Measurements from ENCODE around the gene OR52N5. TPM values are rescaled to one million over a fixed set of nuclear protein-coding genes. Genes with fewer than 3 reads are reported as not detected.

OR52N5 gene
- total RNA-seq (2014; rRNA removed; shearing (Covaris generic)) = not detected in 2 replicates

DNA sequence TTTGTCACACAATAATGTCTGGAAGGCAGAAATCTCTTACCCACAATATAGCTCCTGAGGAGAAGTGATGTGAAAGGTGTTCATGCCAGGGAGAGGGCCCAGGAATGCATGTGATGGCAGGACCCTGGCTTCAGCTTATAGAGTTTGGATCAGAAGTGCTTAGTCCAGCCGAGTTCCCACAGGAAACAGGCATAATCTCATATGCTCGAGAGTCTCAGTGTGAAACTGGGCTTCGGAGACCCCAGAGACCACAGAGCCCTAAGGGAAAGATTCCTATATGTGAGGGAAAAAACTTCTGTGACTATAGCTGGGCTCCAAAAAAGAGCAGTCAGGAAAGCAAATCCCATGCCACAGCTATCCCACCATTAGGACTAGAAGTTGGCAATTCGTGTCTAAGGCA is at the start of gene OR52N5:
OR52N5 (minus strand) TSS at position 101 of the 400 bp plus-strand sequence. CDS start 4,721 bp downstream, outside the sequence.
- H3K27me3 ChIP-seq (replicated peaks) = no peaks in the 10 kb centered on the region
- H3K36me3 ChIP-seq = no peaks in the 10 kb centered on the region
- no peaks in the 10 kb centered on the region for H3K4me1 ChIP-seq (replicated peaks)
- H3K9me3 ChIP-seq (replicated peaks) = no peaks in the 10 kb centered on the region
- no peak for DNase-seq (ENCODE audit: low read depth in 1 of 2, low spot score in 2 of 2)
- H3K27ac ChIP-seq = no peak within 1 kb of the TSS
- H3K4me3 ChIP-seq = no peak within 1 kb of the TSS

DNA sequence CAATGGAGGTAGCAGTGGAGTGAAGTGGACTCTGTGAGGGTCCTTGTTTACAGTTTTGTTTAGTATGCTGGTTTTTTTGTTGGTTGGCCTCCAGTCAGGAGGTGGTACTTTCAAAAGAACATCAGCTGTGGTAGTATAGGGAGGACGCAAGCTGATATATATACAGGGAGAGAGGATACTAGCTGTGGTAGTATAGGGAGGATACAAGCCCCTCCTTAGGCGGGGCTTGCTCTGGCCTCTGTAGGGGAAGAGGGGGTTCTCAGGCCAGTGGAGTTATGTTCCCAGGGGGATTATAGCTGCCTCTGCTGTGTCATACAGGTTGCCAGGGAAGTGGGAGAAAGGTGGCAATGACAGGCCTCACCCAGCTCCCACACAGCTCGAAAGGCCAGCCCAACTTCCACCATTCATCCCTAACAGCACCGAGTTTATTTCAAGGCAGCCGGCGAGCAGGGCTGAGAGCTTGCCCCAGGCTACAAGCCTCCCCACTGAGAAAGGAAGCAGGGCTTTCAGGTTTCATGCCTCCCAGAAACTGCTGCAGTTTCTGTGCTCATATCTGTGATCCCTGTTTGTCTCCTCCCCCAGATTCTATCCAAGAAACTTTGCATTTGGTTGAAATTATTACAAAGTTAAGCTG is 48.2 kb upstream of the OR52N5 start:
- no peak for DNase-seq (ENCODE audit: low read depth in 1 of 2, low spot score in 2 of 2)
- Histone ChIP-seq H3K4me1 (replicated peaks) (no peaks in the 10 kb centered on the region), H3K9me3 (replicated peaks) (no peaks in the 10 kb centered on the region), H3K36me3 (no peaks in the 10 kb centered on the region), H3K27me3 (replicated peaks) (no peaks in the 10 kb centered on the region), H3K4me3 (no peak overlapping the region), H3K27ac (no peak overlapping the region)

DNA sequence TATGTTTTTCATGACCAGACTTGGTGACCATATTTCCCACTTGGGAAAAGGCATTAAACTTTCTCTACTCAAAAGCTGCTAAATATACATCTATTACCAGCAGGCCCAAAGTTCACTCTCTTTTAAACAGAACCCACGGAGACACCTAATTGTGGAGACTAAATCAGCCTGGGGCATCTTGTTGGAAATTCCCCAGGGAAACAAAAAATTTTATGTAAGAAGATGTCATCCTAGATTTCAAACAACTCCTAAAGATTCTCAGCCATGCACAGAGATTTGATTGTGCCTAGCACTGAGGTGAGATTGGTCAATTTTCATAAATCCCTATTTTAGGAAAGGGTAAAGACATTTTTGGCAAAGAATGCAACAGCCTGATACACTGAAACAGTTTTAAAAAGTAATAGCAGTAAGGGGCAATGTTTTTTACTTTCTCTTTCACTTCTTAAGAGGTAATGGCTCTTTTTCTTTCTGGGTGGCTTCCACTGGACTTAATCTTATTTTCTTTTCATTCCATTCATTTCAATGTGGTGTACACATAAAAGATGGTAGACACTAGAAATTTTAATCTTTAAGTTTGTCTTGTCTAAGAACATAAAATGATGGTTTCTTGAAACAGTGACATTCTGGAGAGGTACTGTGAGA is 35.2 kb upstream of the OR52N5 start:
- H3K36me3 ChIP-seq = no peaks in the 10 kb centered on the region
- no peaks in the 10 kb centered on the region for H3K27me3 ChIP-seq (replicated peaks)
- no peak overlapping the region for H3K27ac ChIP-seq
- no peaks in the 10 kb centered on the region for H3K4me1 ChIP-seq (replicated peaks)
- no peak overlapping the region for H3K4me3 ChIP-seq
- no peak for DNase-seq (ENCODE audit: low read depth in 1 of 2, low spot score in 2 of 2)
- no peaks in the 10 kb centered on the region for H3K9me3 ChIP-seq (replicated peaks)

DNA sequence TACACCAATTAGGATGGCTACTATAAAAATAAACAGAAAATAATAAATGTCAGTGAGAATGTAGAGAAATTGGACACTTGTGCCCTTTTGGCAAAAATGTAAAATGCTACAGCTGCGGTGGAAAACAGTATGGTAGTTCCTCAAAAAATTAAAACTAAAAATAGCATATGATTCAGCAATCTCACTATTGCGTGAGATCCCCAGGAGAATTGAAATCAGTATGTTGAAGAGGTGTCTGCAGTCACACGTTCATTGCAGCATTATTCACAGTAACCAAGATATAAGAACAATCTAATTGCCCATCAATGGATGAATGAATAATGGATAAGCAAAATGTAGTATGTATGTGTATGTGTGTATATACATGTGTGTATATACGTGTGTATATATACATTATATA is 32.4 kb upstream of the OR52N5 start:
- no peak for DNase-seq (ENCODE audit: low read depth in 1 of 2, low spot score in 2 of 2)
- H3K36me3 ChIP-seq = no peaks in the 10 kb centered on the region

DNA sequence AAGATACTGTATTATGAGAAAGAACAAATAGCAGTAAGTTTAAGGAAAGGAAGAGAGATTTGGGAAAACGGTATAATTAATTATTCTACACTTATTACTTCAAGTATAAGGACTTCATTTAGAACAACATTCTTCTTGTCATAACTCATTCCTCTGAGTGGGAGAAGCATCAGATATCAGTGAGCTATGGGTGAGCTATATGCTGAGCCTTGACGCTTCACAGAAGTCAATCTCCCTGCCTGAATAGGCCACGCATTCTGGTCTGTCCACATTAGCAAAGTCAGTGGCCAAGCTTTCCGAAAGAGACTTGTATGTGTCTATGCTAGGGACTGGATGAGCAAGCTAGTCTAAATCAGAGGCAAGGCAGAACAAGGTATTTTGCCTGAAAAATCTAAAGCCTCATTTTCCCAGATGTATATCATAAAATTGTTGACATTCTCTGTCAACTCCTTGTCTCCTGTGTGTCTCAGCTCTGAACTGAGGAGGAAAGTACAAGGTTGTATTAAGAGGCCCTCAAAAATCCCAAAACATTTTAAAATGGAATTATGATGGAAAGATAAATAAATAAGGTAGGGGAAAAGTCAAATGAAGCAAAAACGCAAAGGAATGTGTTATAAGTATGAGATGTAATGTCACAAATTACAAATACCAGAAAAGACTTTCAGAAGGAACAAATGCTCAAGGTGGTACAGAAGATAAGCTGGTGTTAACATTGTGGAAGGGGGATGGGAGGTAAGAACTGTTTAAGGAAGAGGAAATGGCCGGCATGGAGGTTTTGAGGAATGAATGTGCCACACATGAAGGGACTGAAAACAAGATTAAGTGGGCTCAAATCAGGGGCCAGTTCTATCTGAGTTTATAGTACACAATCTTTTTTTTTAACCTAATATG is 27.0 kb upstream of the OR52N5 start:
- no peak overlapping the region for H3K27ac ChIP-seq
- H3K4me1 ChIP-seq (replicated peaks) = no peaks in the 10 kb centered on the region
- no peaks in the 10 kb centered on the region for H3K9me3 ChIP-seq (replicated peaks)
- no peaks in the 10 kb centered on the region for H3K36me3 ChIP-seq
- DNase-seq (ENCODE audit: low read depth in 1 of 2, low spot score in 2 of 2) = no peak
- no peaks in the 10 kb centered on the region for H3K27me3 ChIP-seq (replicated peaks)
- no peak overlapping the region for H3K4me3 ChIP-seq

More for the DNA sequence above, 32.4 kb upstream of the OR52N5 start:
- Histone ChIP-seq H3K4me3 (no peak overlapping the region), H3K4me1 (replicated peaks) (no peaks in the 10 kb centered on the region), H3K27ac (no peak overlapping the region), H3K9me3 (replicated peaks) (no peaks in the 10 kb centered on the region), H3K27me3 (replicated peaks) (no peaks in the 10 kb centered on the region)

DNA sequence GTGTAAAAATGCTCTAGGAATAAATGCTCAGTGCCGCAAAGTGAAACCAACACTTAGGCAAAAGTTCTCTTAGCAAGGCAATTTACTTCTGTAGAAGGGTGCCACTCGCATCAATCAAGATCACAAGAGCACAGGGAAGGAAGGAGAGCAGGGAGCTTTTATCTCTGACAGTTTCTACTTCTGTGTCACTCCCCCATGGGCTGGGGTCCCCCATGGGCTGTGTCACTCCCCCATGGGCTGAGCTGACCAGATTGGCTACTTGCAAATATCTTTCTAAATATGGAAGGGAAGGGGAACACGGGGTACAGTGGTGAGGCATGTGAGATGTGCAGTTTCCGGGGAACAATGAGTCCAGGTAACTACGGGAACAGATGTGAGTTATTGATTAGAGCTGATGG is 26.0 kb upstream of the OR52N5 start:
- no peaks in the 10 kb centered on the region for H3K4me1 ChIP-seq (replicated peaks)
- no peaks in the 10 kb centered on the region for H3K27me3 ChIP-seq (replicated peaks)
- peak overlapping the region; percentile 23 for H3K4me3 ChIP-seq
- DNase-seq (ENCODE audit: low read depth in 1 of 2, low spot score in 2 of 2) = no peak
- H3K9me3 ChIP-seq (replicated peaks) = no peaks in the 10 kb centered on the region
- H3K27ac ChIP-seq = no peak overlapping the region
- no peaks in the 10 kb centered on the region for H3K36me3 ChIP-seq

DNA sequence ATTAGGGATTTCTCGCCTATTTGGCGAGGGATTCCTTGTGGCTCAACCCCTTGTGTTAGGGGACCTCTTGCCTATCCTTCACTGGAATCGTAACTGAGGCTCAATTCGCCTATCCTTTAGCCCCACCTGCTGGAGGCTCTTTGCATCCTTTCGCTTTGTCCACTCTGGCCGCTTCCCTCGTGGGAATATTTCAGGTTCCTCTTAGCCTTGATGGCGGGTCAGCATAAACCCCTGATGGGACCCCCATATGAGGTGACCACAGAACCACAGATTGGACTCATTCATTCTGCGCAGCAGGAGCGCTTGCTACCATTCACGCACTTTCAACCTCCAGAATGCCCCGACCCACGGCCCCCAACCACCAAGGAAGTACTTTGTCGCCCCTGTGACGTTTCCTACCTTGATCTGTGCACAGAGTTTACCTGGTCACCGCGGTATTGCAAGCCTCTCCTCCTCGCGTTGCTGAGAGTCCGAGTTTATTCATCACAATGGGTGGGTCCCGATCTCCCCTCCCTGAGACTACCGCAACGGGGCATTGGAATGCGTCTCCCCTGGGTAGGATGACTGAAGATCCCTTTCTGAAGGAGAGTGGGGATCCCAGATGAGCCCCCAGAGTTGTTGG is 25.5 kb upstream of the OR52N5 start, which contains the start of gene OR52N2:
OR52N2 (plus strand) TSS at position 425 of the 622 bp plus-strand sequence. CDS start 11,412 bp downstream, outside the sequence.
- H3K27me3 ChIP-seq (replicated peaks) = no peaks in the 10 kb centered on the region

DNA sequence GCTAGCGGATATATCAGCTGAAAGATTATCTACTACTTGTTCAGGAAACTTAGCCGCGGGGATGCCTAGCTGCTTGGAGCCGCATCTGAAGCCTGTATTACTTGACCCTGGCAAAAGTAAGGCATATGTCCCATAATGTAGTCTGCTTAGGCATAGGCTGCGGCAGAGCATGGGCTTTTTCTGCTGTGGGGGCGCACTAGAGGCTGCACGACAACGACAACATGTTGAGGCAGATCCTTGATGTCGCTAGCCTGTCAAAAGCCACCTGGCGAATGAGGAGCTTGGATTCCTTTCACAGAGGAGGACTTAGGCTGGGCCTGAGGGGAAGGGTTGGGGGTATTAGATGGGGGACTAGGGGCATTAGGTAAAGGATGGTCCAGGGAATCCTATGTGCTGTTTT is 24.4 kb upstream of the OR52N5 start:
- Histone ChIP-seq H3K4me1 (replicated peaks) (no peaks in the 10 kb centered on the region), H3K36me3 (no peaks in the 10 kb centered on the region), H3K4me3 (no peak overlapping the region), H3K27ac (no peak overlapping the region), H3K9me3 (replicated peaks) (no peaks in the 10 kb centered on the region), H3K27me3 (replicated peaks) (no peaks in the 10 kb centered on the region)
- DNase-seq (ENCODE audit: low read depth in 1 of 2, low spot score in 2 of 2) = no peak

More for the DNA sequence above, 25.5 kb upstream of the OR52N5 start, which contains the start of gene OR52N2:
- H3K4me1 ChIP-seq (replicated peaks) = no peaks in the 10 kb centered on the region
- H3K27ac ChIP-seq = no peak within 1 kb of the TSS
- DNase-seq (ENCODE audit: low read depth in 1 of 2, low spot score in 2 of 2) = peak; percentile 31 to 53
- no peaks in the 10 kb centered on the region for H3K9me3 ChIP-seq (replicated peaks)
- peak within 1 kb of the TSS; percentile 23 for H3K4me3 ChIP-seq
- no peaks in the 10 kb centered on the region for H3K36me3 ChIP-seq

DNA sequence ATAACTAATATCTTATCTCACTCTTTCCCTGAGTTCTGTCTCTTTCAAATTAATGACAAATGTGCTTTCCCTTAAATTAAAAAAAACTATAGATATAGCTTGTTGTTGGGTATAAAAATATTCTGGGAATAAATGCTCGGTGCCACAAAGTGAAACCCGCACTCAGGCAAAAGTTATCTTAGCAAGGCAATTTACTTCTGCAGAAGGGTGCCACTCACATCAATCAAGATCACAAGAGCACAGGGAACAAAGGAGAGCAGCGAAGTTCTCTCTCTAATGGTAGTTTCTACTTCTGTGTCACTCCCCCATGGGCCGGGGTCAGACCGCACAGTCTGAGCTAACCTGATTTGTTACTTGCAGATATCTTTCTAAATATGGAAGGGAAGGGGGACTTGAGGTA is 20.8 kb upstream of the OR52N5 start:
- Histone ChIP-seq H3K36me3 (no peaks in the 10 kb centered on the region), H3K4me3 (no peak overlapping the region), H3K4me1 (replicated peaks) (no peaks in the 10 kb centered on the region), H3K9me3 (replicated peaks) (no peaks in the 10 kb centered on the region), H3K27me3 (replicated peaks) (no peaks in the 10 kb centered on the region), H3K27ac (no peak overlapping the region)
- no peak for DNase-seq (ENCODE audit: low read depth in 1 of 2, low spot score in 2 of 2)

DNA sequence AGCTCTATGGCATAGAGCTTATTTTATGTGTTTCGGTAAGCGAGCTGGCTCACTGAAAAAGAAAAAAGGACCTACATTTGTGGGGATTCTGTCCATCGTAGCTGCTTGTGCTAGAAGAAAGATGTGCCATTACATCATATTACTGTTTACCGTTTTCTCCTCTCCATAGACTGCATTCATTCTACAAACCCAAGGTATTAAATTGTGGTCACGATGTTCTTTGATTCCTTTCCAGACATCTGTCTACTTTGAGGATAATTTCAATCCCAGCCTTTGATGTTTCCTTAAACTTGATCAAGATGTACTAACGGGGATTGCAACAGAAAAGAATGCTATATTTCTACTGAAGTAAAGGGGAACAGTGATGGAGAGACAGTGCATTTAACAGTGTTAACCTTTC is 13.4 kb upstream of the OR52N5 start:
- no peak for DNase-seq (ENCODE audit: low read depth in 1 of 2, low spot score in 2 of 2)
- Histone ChIP-seq H3K27me3 (replicated peaks) (no peaks in the 10 kb centered on the region), H3K36me3 (no peaks in the 10 kb centered on the region)

DNA sequence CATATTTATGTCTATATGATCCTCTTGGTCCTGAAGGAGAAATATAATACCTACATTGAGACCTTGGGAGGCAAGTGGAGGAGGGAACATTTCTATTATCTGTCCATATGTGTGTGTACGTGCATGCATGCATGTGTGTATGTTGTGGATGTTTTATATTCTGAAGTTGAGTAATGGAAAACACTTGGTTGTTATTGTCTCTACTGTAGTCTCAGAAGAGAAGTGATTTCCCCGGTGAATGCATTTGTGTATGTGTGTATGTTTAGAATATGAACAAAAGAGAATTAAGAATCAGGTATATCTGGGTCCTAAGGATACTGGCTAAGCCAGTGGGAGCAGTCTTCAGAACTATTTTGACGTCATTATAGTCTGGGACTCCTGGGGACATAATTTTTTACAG is 8.0 kb upstream of the OR52N5 start, which contains the start of gene OR52N1:
OR52N1 (minus strand) TSS at position 101 of the 400 bp plus-strand sequence. CDS start 2,449 bp downstream, outside the sequence.
- H3K27me3 ChIP-seq (replicated peaks) = no peaks in the 10 kb centered on the region
- DNase-seq (ENCODE audit: low read depth in 1 of 2, low spot score in 2 of 2) = no peak

More for the DNA sequence above, 13.4 kb upstream of the OR52N5 start:
- Histone ChIP-seq H3K27ac (no peak overlapping the region), H3K9me3 (replicated peaks) (no peaks in the 10 kb centered on the region), H3K4me1 (replicated peaks) (no peaks in the 10 kb centered on the region), H3K4me3 (no peak overlapping the region)

DNA sequence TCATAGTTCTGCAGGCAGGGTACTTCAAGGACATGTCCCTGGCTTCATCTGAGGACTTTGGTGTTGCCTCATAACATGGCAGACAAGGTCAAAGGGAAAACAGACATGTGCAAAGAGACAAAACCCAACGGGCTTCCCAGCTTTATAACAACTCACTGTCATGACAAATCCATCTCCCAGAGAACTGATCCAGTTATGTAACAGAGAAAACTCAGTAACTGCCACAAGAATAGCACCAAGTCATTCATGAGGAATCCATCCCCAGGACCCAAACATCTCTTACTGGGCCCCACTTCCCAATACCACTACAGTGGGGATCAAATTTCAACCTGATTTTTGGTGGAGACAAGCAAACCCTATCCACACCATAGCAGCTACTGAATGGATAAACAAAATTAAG is 16.1 kb downstream of the OR52N5 start:
- no peaks in the 10 kb centered on the region for H3K4me1 ChIP-seq (replicated peaks)
- H3K27ac ChIP-seq = no peak overlapping the region
- H3K4me3 ChIP-seq = no peak overlapping the region
- no peaks in the 10 kb centered on the region for H3K27me3 ChIP-seq (replicated peaks)
- no peaks in the 10 kb centered on the region for H3K9me3 ChIP-seq (replicated peaks)
- no peak for DNase-seq (ENCODE audit: low read depth in 1 of 2, low spot score in 2 of 2)
- H3K36me3 ChIP-seq = no peaks in the 10 kb centered on the region

More for the DNA sequence above, 8.0 kb upstream of the OR52N5 start, which contains the start of gene OR52N1:
- Histone ChIP-seq H3K4me3 (no peak within 1 kb of the TSS), H3K36me3 (no peaks in the 10 kb centered on the region), H3K4me1 (replicated peaks) (no peaks in the 10 kb centered on the region), H3K9me3 (replicated peaks) (no peaks in the 10 kb centered on the region), H3K27ac (no peak within 1 kb of the TSS)

DNA sequence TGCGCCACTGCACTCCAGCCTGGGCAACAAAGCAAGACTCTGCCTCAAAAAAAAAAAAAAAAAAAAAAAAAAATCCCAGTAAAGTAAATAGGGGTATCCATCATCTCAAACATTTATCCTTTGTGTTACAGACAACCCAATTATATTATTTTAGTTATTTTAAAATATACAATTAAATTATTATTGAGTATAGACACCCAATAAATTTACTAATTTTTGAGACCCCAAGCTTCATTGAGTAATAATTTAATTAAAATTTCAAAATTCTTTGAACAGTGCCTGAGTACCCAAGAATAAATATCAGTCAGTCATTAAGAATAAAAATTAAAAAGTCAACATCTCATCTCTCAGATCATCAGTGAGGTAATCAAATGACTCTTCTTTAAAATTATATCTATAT is 29.2 kb downstream of the OR52N5 start, which contains the start of gene OR52N4:
OR52N4 (plus strand) TSS at position 301 of the 400 bp plus-strand sequence. CDS start 498 bp downstream, outside the sequence.
- no peak for DNase-seq (ENCODE audit: low read depth in 1 of 2, low spot score in 2 of 2)
- H3K4me1 ChIP-seq (replicated peaks) = no peaks in the 10 kb centered on the region
- H3K9me3 ChIP-seq (replicated peaks) = no peaks in the 10 kb centered on the region; the same call in 1 of the 2 replicates
- H3K4me3 ChIP-seq = no peak within 1 kb of the TSS
- no peaks in the 10 kb centered on the region for H3K36me3 ChIP-seq
- peaks cover 14% of the 10 kb centered on the region; the same call in 1 of the 2 replicates for H3K27me3 ChIP-seq (replicated peaks)
- H3K27ac ChIP-seq = no peak within 1 kb of the TSS

Data from SJSA1 (cell line).